Measurements from ENCODE around the gene POLN.

DNA sequence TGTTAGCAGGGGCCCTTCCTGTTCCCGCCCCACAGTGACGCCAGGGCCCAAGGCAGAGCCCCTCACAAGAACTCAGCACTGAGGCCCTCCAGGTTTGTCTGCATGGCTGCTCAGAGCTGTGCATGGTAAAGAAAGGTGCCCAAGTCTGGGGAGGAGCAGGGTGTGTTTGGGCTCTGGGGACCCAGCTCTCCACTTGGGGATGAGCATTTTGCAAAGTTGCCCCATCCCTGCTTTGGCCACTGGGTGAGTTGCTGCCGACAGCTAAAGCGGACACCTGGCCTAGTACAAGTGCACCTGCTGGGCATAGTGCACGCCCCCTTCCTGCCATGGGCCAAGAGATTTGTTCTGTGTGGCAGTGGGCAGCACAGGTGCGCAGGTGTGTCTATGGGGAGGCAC, 22.0 kb upstream of the POLN start:
- TF ChIP-seq CTCF (IDR thresholded peaks at IDR 0.05) (no peak), POLR2A (IDR thresholded peaks at IDR 0.05) (no peak), POLR2AphosphoS5 (IDR thresholded peaks at IDR 0.05) (no peak), EP300 (IDR thresholded peaks at IDR 0.05) (no peak)
